ENCODE data around the gene NPTN.

NPTN gene

DNA sequence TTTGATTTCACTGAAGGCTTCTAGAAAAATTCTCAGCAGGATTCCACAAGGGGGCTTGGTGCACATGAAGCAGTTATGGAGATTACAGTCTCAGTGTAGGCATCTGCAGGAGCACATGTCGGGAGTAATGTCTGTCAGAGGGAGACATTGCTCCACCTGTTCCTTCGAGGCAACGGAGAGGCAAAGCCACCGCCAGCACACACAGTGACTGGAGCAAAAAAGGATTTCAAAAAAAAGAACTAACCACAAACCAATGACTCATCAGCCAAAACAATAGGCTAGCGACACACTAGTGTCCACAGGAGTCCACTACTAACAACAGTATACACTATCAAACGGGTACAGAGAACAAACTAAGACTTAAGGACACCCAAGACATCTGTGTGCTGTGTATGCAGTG is 68.9 kb downstream of the NPTN start:
- Histone ChIP-seq H3K27me3 (replicated peaks; ENCODE audit: insufficient read depth, low read length) (no peaks in the 10 kb centered on the region), H3K9ac (ENCODE audit: low read length) (no peak overlapping the region), H3K9me3 (replicated peaks; ENCODE audit: insufficient read depth, low read length) (no peaks in the 10 kb centered on the region), H3K4me3 (ENCODE audit: low read length) (no peak overlapping the region), H4K20me1 (ENCODE audit: insufficient read depth, low read length) (no peaks in the 10 kb centered on the region), H2AFZ (ENCODE audit: low read length) (no peak overlapping the region), H3K9me2 (replicated peaks; ENCODE audit: insufficient read depth, low read length) (no peaks in the 10 kb centered on the region), H3K36me3 (replicated peaks; ENCODE audit: insufficient read depth, low read length) (no peaks in the 10 kb centered on the region), H3K4me2 (ENCODE audit: low read depth, low read length) (no peak overlapping the region), H3F3A (ENCODE audit: insufficient read depth, low read length) (no peaks in the 10 kb centered on the region), H3K27ac (ENCODE audit: low read length) (no peak overlapping the region), H3K79me2 (ENCODE audit: low read length) (no peaks in the 10 kb centered on the region), H3K4me1 (ENCODE audit: low read length) (no peaks in the 10 kb centered on the region)
- TF ChIP-seq, protein P1, sequence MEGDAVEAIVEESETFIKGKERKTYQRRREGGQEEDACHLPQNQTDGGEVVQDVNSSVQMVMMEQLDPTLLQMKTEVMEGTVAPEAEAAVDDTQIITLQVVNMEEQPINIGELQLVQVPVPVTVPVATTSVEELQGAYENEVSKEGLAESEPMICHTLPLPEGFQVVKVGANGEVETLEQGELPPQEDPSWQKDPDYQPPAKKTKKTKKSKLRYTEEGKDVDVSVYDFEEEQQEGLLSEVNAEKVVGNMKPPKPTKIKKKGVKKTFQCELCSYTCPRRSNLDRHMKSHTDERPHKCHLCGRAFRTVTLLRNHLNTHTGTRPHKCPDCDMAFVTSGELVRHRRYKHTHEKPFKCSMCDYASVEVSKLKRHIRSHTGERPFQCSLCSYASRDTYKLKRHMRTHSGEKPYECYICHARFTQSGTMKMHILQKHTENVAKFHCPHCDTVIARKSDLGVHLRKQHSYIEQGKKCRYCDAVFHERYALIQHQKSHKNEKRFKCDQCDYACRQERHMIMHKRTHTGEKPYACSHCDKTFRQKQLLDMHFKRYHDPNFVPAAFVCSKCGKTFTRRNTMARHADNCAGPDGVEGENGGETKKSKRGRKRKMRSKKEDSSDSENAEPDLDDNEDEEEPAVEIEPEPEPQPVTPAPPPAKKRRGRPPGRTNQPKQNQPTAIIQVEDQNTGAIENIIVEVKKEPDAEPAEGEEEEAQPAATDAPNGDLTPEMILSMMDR (IDR thresholded peaks at IDR 0.05; ENCODE audit: low read length), result no peak
- TF ChIP-seq EZH2 (optimal IDR thresholded peaks at IDR 0.05; ENCODE audit: low read depth, low read length), result no peak
- no peak for TF ChIP-seq EZH2phosphoT487 (IDR thresholded peaks at IDR 0.05; ENCODE audit: low read length)
- no peak for DNase-seq

DNA sequence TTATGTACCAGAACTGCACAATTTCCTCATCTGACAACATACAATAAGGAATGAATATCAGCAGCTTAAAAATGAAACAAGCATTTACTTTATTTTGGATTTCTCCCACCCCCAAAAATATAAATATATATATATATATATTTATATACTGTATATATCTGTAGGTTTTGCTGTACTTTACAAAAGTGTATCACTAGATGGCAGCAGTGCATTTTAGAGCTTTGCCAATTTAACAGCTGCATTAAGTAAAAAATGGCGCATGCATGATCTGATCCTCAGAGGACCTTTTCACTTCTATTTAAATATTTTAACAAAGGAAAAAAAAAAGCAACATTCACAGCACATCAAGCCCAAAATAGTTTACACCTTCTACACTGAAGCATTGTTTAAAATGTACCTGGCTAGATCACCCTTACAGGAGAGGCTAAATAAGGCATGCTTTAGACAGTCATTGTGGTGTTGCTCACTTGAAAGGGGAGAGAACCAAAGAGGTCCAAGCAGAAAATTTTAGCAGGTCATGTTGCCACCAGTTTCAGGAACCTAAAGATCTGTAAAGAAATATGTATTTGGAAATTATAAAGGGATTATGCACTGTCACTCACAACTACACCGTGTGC is 72.6 kb downstream of the NPTN start:
- Histone ChIP-seq H3K4me1 (ENCODE audit: low read length) (no peaks in the 10 kb centered on the region), H3K9ac (ENCODE audit: low read length) (no peak overlapping the region), H2AFZ (ENCODE audit: low read length) (no peak overlapping the region), H3K27me3 (replicated peaks; ENCODE audit: insufficient read depth, low read length) (no peaks in the 10 kb centered on the region), H3K79me2 (ENCODE audit: low read length) (no peaks in the 10 kb centered on the region), H3K4me2 (ENCODE audit: low read depth, low read length) (no peak overlapping the region), H3K27ac (ENCODE audit: low read length) (no peak overlapping the region), H3K9me2 (replicated peaks; ENCODE audit: insufficient read depth, low read length) (no peaks in the 10 kb centered on the region), H3K4me3 (ENCODE audit: low read length) (no peak overlapping the region), H3K36me3 (replicated peaks; ENCODE audit: insufficient read depth, low read length) (no peaks in the 10 kb centered on the region), H3F3A (ENCODE audit: insufficient read depth, low read length) (no peaks in the 10 kb centered on the region), H4K20me1 (ENCODE audit: insufficient read depth, low read length) (no peaks in the 10 kb centered on the region), H3K9me3 (replicated peaks; ENCODE audit: insufficient read depth, low read length) (no peaks in the 10 kb centered on the region)
- no peak for TF ChIP-seq EZH2phosphoT487 (IDR thresholded peaks at IDR 0.05; ENCODE audit: low read length)
- no peak for TF ChIP-seq EZH2 (optimal IDR thresholded peaks at IDR 0.05; ENCODE audit: low read depth, low read length)
- TF ChIP-seq, protein P1 (IDR thresholded peaks at IDR 0.05; ENCODE audit: low read length), result peak; percentile 29
- DNase-seq, result peak; percentile 64

- no peak for DNase-seq
- Histone ChIP-seq H3K4me1 (ENCODE audit: low read length) (no peaks in the 10 kb centered on the region), H3K9me3 (replicated peaks; ENCODE audit: insufficient read depth, low read length) (no peaks in the 10 kb centered on the region), H3K27me3 (replicated peaks; ENCODE audit: insufficient read depth, low read length) (no peaks in the 10 kb centered on the region), H3K9me2 (replicated peaks; ENCODE audit: insufficient read depth, low read length) (no peaks in the 10 kb centered on the region), H3K9ac (ENCODE audit: low read length) (no peak overlapping the region), H3F3A (ENCODE audit: insufficient read depth, low read length) (no peaks in the 10 kb centered on the region), H2AFZ (ENCODE audit: low read length) (no peak overlapping the region), H3K4me2 (ENCODE audit: low read depth, low read length) (no peak overlapping the region), H3K79me2 (ENCODE audit: low read length) (no peaks in the 10 kb centered on the region), H3K27ac (ENCODE audit: low read length) (no peak overlapping the region), H3K36me3 (replicated peaks; ENCODE audit: insufficient read depth, low read length) (no peaks in the 10 kb centered on the region), H4K20me1 (ENCODE audit: insufficient read depth, low read length) (no peaks in the 10 kb centered on the region), H3K4me3 (ENCODE audit: low read length) (no peak overlapping the region)
- TF ChIP-seq, protein P1 (IDR thresholded peaks at IDR 0.05; ENCODE audit: low read length), result no peak
- TF ChIP-seq EZH2phosphoT487 (IDR thresholded peaks at IDR 0.05; ENCODE audit: low read length) (no peak), EZH2 (optimal IDR thresholded peaks at IDR 0.05; ENCODE audit: low read depth, low read length) (no peak)
Observed at GRCh38 chr15:73558529-73558928, 74.7 kb downstream of the NPTN start.
